ENCODE measurements around the gene ATXN1.

The ATXN1 gene

GRCh38 chr6:16769131-16769985, 8.1 kb upstream of the ATXN1 start:
- Histone ChIP-seq H3K9me3 (ENCODE audit: control insufficient read depth, insufficient read depth, low read length) (no peaks in the 10 kb centered on the region), H3K4me2 (ENCODE audit: low read length) (peak overlapping the region; percentile 15), H3K4me3 (ENCODE audit: low read length) (no peak overlapping the region), H3K36me3 (ENCODE audit: control insufficient read depth, low read length) (no peaks in the 10 kb centered on the region), H3K4me1 (ENCODE audit: control insufficient read depth, low read length) (peaks cover 21% of the 10 kb centered on the region), H4K20me1 (ENCODE audit: control insufficient read depth, insufficient read depth, low read depth, low read length) (no peaks in the 10 kb centered on the region), H3K79me2 (ENCODE audit: control insufficient read depth, low read length) (no peaks in the 10 kb centered on the region), H3F3A (ENCODE audit: control insufficient read depth, insufficient read depth) (0 out of 2 replicates have a peak, but pooled peaks cover 2% of the 10 kb centered on the region), H3K27ac (ENCODE audit: low read depth, low read length) (no peak overlapping the region), H3K27me3 (ENCODE audit: control insufficient read depth, low read length) (no peaks in the 10 kb centered on the region), H3K9me2 (replicated peaks; ENCODE audit: control insufficient read depth, low read length) (no peaks in the 10 kb centered on the region)
- TF ChIP-seq EZH2phosphoT487 (IDR thresholded peaks at IDR 0.05; ENCODE audit: borderline replicate concordance, low read length) = no peak
- no peak for TF ChIP-seq CTCF (IDR thresholded peaks at IDR 0.05; ENCODE audit: low read depth, low read length, poor library complexity, severe bottlenecking)

GRCh38 chr6:16768477-16768830, 7.2 kb upstream of the ATXN1 start:
- no peaks in the 10 kb centered on the region for H4K20me1 ChIP-seq (ENCODE audit: control insufficient read depth, insufficient read depth, low read depth, low read length)
- TF ChIP-seq EZH2phosphoT487 (IDR thresholded peaks at IDR 0.05; ENCODE audit: borderline replicate concordance, low read length) (no peak), CTCF (IDR thresholded peaks at IDR 0.05; ENCODE audit: low read depth, low read length, poor library complexity, severe bottlenecking) (no peak)
- H3K9me3 ChIP-seq (ENCODE audit: control insufficient read depth, insufficient read depth, low read length) = no peaks in the 10 kb centered on the region
- 0 out of 2 replicates have a peak, but pooled peaks cover 2% of the 10 kb centered on the region for H3F3A ChIP-seq (ENCODE audit: control insufficient read depth, insufficient read depth)
- H3K27ac ChIP-seq (ENCODE audit: low read depth, low read length) = no peak overlapping the region
- no peak overlapping the region for H3K4me3 ChIP-seq (ENCODE audit: low read length)
- no peaks in the 10 kb centered on the region for H3K9me2 ChIP-seq (replicated peaks; ENCODE audit: control insufficient read depth, low read length)
- no peaks in the 10 kb centered on the region for H3K36me3 ChIP-seq (ENCODE audit: control insufficient read depth, low read length)
- no peaks in the 10 kb centered on the region for H3K27me3 ChIP-seq (ENCODE audit: control insufficient read depth, low read length)
- H3K4me1 ChIP-seq (ENCODE audit: control insufficient read depth, low read length) = peaks cover 21% of the 10 kb centered on the region
- H3K79me2 ChIP-seq (ENCODE audit: control insufficient read depth, low read length) = no peaks in the 10 kb centered on the region
- H3K4me2 ChIP-seq (ENCODE audit: low read length) = peak overlapping the region; percentile 15; the same call in 1 of the 2 replicates

- no peak overlapping the region for H3K4me3 ChIP-seq (ENCODE audit: low read length)
- H3K79me2 ChIP-seq (ENCODE audit: control insufficient read depth, low read length) = no peaks in the 10 kb centered on the region
- no peak overlapping the region for H3K27ac ChIP-seq (ENCODE audit: low read depth, low read length)
- no peaks in the 10 kb centered on the region for H3K36me3 ChIP-seq (ENCODE audit: control insufficient read depth, low read length)
- no peaks in the 10 kb centered on the region for H4K20me1 ChIP-seq (ENCODE audit: control insufficient read depth, insufficient read depth, low read depth, low read length)
- H3K9me2 ChIP-seq (replicated peaks; ENCODE audit: control insufficient read depth, low read length) = no peaks in the 10 kb centered on the region
- H3K27me3 ChIP-seq (ENCODE audit: control insufficient read depth, low read length) = no peaks in the 10 kb centered on the region
- no peaks in the 10 kb centered on the region for H3K9me3 ChIP-seq (ENCODE audit: control insufficient read depth, insufficient read depth, low read length)
- 0 out of 2 replicates have a peak, but pooled peaks cover 2% of the 10 kb centered on the region for H3F3A ChIP-seq (ENCODE audit: control insufficient read depth, insufficient read depth)
- peaks cover 26% of the 10 kb centered on the region for H3K4me1 ChIP-seq (ENCODE audit: control insufficient read depth, low read length)
- H3K4me2 ChIP-seq (ENCODE audit: low read length) = no peak overlapping the region
- TF ChIP-seq EZH2phosphoT487 (IDR thresholded peaks at IDR 0.05; ENCODE audit: borderline replicate concordance, low read length) = no peak
- no peak for TF ChIP-seq CTCF (IDR thresholded peaks at IDR 0.05; ENCODE audit: low read depth, low read length, poor library complexity, severe bottlenecking)
Observed at GRCh38 chr6:16767765-16768476, 6.7 kb upstream of the ATXN1 start.
